AG09309 (cell line): ENCODE data around the gene SLC7A11.

Experiments
- DNase-seq: peaks from one replicate; pipeline ENCODE4 v3.0.0-alpha.2; 2010; ENCODE audit warnings: low read depth
- H3K4me3 ChIP-seq: 2 replicates; pipeline ENCODE4 v1.5.1; 2011; ENCODE audit warnings: mild to moderate bottlenecking, low read depth, low read length, moderate library complexity; ENCODE audit not compliant: control insufficient read depth
- CTCF ChIP-seq: IDR thresholded peaks from 2 replicates; pipeline ENCODE4 v1.5.1; 2011; ENCODE audit warnings: mild to moderate bottlenecking, low read depth, low read length, inconsistent platforms; ENCODE audit not compliant: insufficient read depth, control insufficient read depth; ENCODE audit errors: missing control alignments

The SLC7A11 gene

GRCh38 chr4:138118270-138118669 is 123.9 kb downstream of the SLC7A11 start:
- TF ChIP-seq CTCF = no peak
- no peak for DNase-seq
- no peak overlapping the region for H3K4me3 ChIP-seq

GRCh38 chr4:138115053-138115452 is 127.1 kb downstream of the SLC7A11 start:
- no peak overlapping the region for H3K4me3 ChIP-seq
- no peak for TF ChIP-seq CTCF
- DNase-seq = no peak

DNA sequence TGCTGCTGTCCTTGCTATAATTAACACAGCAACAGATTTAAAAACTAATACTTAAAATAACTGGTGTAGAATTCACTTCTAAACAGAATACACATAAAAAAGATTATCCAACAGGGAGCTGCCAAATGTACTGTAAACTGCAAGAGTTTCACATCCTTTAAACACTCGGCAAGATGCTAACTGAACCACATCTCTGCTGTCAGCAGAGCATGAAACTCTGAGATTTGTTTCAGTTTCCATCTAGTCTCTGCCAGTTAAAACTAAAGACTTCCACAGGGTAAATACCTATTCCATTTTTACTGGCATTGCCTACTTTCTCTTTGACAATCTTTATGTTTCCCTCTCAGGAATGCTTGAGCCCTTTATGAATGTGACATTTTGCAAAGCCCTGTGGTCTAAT is 127.7 kb downstream of the SLC7A11 start:
- DNase-seq = no peak
- H3K4me3 ChIP-seq = no peak overlapping the region
- no peak for TF ChIP-seq CTCF
